Bone marrow (tissue), 2 donors: ENCODE measurements around the gene ANKRD39.
A peak's percentile ranks its signal among the peaks of the same experiment; 100 is the strongest.
"Not testable (repeated sequence)": the region's sequence is repeated elsewhere in the genome, so short reads cannot be mapped to it uniquely, and the experiment has no call there.

Experiments
- DNase-seq, 2 donors: peaks; one replicate each; lab custom pipeline; 2025; lab: John Stamatoyannopoulos, UW

The ANKRD39 gene

DNA sequence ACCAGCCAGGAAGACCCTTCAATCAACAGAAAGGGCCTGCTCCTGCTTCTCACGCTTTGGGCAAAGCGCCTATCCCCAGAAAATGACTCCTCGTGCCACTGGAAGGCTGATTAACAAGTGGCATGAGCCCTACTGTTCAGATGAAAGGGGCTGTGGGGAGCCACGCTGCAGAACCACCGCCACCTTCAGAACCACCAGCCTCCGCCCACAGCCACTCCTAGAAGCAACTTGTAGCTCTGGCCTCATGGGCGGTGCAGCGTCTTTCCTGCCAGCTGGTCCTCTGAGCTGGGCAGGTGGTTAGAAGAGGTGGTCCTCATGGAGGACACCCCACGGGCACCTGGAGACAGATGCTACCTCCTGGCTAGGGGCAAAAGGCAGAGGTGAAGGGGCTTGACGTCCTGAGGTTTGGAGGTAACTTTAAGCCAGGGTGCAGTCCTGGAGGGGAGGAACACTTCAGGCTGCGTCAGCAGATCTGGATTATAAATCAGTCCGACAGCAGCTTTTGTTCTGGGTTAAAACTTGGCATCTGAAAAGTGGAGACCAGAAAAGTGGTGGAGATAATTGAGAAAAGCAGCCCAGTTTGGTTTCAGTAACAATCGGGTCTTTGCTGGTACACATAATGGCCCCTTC is 12.9 kb upstream of the ANKRD39 start:
- DNase-seq, result no peak

DNA sequence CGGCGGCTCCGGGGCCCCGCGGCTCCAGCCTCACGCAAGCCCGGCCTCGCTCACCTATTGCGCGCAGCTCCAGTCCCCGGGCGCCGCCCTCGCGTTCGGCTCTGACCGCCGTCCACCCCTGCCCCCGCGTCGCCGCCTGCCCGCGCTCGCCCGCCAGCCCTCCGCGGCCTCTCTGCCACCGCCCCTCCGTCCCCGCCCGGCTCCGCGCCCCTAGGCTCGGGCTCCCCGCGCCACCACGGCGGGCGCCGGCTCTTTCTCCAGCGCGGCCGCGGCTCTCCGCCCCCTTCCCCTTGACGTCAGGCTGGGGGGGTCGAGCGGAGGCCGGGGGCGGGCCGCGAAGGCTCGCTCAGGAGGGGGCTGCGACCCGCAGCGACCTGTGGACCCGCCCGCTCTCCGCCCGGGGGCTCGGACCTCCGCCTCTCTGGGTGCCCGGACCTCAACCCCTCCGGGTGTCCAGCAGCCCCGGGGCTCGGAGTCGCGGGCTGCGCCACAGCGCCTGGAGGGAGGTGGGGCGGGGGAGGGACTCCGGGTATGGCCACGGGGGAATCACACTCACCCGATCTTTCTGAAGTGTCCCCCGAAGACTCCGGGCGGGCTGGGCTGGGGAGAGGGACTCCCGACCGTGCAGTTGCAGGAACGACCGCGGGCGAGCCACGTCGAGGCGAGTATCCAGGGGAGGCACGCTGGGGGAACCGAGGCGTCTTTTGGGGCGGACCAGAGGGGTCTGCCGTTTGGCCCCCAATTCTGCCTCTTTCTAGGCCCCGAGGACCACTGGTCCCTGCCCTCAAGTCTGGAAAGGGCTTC is 12.2 kb upstream of the ANKRD39 start, which contains the start of gene SEMA4C:
SEMA4C (minus strand) TSS at position 259 of the 804 bp plus-strand sequence. CDS start 2,194 bp downstream, outside the sequence.
- DNase-seq, result no peak

DNA sequence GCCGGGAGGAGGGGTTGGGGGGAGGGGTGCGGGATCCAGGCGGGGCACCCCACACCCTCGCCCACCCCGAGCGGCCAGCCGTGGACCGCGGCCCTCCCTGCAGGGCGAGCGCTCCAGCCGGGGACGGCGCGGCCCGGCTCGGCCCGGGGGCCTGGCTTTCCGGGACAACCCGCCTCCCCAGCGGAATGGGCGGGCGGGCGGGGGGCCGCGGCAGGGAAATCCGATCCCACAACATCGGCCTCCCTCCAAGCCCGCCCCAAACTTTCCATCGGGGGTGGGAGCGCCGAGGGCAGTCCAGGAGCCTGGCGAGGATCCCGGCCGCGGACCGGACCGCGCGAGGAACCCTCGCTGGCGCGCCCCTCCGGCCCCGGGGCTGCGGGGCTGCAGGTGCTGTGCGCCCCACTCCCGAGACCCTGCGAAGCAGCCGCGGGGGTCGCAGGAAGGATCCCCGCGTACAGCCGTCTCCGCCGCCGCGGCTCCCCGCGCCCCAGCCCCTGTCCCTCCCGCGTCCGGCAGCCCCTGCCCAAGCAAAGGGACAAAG is 11.5 kb upstream of the ANKRD39 start:
- DNase-seq, result no peak

DNA sequence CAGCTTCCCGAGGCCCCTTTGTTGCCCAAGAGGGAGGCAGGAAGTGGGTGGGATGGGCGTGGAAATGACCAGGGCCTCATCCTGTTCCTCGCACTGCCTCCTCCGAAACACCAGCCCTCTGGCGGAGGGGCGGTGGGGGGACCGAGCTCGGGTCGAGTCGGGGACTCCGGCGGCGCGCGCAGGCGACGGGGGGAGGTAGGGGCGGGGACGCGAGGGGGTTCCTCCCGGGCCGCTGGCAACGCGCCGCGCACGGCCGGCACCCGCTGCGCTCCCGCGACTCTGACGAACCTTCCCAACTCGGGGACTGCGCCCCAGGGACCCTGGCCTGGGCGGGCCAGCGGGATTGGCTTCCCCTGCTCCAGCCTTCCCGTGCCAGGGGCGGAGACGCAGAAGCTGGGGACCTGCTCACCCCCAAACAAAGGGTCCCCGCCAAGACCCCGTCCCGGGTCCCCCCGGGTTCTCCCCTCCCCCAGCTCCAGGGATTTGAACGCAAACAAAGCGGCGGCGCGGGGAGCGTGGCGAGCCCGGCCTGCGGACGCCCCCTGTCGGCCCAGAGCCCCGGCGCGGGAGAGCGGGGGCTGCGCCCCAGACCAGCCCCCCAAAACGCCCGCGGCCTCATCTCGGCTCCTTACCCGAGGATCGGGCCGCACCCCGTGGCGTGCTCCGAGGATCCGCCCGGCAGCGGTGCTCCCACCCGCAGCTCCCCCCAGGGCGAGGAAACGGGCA is 10.9 kb upstream of the ANKRD39 start:
- DNase-seq, result peak in 1 of 2 donors; percentile 52

DNA sequence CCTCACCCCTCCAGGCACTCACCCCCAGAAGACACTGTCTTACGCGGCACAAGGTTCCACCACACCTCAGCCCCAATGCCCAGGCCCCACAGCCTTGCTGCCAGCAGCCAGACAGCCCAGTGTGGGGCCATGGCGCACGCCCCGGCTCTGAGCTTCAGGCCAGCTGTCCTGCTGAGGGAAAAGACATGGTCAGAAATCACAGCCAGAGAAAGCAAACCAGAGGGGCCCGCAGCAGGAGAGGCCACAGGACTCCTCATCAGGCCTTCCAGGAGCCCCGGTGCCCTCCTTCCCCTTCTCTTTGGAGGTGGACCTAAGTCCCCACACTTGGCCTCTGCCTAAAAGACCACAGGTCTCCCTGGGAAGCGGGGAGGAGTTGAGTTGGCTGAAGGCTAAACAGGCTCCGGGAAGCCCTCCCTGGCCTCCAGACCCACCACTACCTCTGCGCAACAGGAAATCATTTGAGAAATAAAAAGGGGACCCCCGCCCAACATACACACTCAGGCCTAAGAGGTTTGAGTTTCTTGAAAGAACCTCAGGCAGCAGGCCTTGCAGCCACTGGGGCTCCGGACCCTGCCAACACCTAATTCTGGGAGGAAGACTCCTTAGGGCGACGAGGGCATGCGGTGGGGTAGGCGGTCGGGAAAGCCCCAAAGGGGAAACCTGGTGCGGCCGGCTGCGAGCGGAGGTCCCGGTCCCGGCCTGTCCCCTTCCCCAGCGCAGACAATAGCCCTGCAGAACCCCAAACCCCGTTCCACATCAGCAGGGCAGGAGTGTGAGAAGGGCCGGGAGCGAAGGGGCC is 10.1 kb upstream of the ANKRD39 start:
- DNase-seq, result no peak

DNA sequence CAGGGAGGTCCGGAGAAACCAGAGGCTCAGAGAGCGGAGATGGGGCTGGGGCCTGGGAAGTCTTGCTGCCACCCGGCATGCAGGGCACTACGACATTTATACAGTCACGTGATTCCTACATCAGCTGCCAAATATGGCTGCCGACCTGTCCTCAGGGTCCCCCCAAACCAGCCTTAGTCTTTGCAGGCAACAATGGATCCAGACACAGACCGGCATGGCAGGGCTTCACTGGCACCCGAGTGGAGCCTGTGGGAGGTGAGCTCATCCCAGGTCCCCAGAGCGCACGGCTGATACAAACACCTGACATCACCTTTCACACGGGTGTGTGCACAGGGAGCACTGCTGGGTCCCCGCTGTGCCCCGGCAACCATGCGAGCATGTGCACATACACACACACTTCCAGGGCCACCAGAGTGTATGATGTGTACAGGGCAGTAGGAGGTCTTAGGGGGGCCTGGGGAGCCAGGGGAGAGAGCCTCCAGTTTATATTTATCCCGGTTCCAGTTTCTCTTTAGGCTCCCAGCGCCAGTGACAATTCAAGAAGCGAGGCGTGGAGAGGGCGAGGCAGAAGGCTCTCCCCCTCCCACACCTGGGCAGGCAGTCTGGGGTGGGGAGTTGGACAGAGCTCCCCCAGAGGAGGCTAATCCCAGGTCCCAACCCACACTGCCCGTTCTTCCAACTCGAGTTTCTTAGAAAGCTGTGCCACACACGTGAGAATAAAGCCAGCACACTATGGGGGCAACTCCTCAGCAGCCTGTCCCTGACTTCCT is 9.4 kb upstream of the ANKRD39 start:
- DNase-seq, result no peak

DNA sequence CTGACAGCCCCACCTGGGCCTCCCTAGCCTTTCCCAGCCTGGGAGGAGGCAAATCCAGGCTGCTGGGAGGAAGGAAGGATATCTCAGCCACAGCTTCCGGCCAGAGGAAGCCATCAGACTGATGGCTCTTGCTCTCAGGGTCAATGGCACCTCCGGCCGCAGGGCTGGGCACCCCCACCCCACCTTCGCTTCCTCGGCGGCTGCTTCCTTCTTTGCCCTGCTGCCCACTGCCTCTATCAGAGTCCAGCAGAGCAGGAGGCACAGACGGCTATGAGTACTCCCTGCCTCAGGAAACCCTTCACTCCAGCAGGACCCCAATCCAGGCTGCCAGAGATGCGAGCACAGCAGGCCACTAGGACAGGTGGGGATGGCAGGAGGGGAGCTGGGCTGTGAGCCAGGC is 8.8 kb upstream of the ANKRD39 start:
- no peak for DNase-seq

DNA sequence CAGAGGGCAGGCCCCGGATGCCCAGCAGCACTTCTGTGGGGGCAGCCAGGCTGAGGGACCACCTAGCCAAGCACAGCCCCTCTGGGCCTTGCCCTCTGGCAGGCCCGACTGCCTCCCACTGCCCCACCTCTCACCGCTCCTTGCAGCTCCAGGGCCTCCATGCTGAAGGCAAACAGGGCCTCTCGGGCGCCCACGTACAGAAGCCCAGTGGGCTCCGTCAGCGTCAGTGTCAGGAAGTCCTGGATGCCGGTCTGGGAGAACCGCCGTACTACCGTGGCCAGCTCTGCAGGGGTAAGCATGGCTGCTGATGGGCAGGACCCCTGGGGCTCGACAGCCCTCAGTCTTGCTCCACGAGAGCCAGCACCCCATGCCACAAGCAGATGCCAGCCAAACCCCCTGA is 8.3 kb upstream of the ANKRD39 start:
- no peak for DNase-seq

DNA sequence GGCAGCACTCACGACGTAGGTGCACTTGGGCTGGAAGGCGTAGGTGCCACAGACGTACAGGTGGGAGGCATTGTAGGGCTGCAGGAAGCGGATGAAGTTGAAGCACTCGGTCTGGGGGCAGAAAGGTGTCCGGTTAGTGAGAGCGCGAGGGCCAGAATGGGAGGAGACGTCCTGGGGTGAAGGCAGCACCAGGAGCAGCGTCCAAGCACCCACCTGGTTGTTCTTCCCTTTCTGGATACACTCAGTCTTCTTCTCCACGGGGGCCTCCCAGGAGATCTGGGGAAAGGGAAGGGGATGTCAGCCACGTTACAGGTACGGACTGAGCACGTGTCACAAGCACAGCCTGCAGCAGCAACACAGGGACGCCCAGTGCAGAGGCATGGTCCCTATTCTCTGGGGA is 7.8 kb upstream of the ANKRD39 start:
- DNase-seq, result no peak

DNA sequence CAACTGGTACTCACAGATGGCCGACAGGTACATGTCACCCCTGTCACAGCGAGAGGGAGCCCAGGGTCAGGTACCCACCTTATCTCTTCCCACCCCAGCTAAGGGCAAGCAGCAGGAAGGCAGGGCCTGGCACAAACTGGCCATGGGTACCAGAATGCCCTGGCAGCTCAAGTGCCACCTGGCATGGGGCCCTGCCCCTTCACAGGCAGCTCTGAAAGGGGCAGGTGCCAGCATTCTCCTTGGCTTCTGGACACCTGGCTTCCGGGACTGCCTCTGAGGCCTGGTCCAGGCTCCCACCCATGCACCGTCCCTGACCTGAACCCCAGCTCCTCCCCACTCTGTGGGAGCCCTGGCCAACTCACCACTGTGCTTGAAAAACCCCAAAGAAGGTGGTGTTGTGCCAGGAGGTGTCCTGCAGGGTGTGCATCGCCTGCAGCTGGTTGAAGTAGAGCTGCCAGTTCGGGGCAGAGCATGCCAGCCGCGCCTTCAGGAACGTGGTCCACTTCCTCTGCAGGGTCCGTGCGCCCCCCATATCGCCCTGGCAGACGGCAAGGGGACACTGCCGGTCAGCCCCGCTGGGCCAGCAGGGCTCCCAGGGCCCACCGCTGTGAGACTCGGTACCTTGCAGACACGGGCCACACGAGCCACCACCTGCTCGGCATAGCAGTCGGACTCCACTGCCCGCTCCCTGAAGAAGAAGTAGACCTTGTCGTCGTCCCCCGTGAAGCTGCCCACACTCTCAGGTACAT is 6.7 kb upstream of the ANKRD39 start:
- no peak for DNase-seq

DNA sequence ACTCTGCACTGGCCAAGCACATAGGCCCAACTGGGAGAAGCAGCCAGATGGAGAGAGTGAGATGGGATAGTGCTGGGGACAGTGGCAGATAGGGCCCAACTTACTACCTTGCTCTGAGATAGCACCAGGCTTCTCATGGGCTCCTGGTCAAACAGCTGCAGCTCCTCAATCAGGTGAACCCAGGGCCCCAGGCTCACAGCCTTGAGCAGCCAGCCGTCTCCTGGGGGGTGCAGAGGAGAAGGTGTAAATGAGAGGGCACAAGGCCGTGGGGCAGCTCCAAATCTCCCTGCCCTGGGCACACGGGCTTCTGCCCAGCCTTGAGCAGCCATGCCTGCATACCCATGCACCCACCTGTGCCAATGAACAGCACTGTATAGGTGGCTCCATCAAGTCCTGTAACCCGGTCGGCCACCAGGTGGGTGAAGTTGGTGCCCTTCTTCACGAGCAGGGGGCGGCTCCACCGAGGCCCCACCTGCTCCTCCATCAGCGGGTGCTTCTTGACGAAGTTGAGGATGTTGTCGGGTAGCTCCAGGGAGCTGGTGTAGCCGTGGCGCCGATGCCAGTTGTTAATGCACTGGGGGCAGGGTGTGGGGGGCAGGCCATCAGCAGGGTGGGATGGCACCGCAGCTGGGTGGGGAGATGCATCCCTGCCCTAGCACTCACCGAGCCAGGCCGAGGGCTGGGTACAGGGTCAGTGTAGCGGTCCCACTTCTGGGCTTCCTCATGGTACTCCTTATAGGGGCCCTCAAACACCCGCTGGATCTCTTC is 5.9 kb upstream of the ANKRD39 start:
- DNase-seq, result no peak

DNA sequence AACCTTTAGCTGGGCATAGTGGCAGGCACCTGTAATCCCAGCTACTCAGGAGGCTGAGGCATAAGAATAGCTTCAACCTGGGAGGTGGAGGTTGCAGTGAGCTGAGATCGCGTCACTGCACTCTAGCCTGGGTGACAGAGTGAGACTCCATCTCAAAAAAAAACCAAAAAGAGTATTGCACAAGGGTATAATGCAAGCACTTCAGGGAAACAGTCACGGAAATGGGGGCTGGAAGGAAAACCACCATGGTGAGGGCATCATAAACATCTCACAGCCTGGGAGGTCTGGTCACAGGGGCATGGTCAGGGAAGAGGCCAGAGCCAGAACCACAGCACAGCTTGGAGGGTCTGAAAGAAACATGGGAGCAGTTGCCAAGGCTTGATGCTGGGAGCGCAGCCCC is 5.2 kb upstream of the ANKRD39 start:
- DNase-seq, result not testable (repeated sequence)

DNA sequence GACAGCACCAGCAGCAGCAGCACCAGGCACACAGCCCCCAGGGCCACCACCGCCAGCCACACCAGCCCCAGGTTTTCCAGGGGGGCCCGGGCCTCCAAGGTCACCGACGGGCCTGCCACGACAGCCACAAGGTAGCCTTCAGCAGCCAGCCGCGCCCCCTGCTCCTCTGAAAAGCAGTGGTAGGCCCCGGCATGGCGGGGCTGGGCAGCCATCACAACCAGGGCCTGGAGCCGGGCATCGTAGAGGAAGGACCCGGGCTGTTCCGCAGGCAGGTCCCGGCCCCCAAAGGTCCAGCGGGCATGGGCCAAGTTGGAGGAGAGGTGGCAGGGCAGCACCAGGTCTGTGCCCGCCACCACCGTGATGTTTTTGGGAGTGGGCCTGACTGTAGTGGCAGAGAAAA is 3.3 kb upstream of the ANKRD39 start:
- no peak for DNase-seq

DNA sequence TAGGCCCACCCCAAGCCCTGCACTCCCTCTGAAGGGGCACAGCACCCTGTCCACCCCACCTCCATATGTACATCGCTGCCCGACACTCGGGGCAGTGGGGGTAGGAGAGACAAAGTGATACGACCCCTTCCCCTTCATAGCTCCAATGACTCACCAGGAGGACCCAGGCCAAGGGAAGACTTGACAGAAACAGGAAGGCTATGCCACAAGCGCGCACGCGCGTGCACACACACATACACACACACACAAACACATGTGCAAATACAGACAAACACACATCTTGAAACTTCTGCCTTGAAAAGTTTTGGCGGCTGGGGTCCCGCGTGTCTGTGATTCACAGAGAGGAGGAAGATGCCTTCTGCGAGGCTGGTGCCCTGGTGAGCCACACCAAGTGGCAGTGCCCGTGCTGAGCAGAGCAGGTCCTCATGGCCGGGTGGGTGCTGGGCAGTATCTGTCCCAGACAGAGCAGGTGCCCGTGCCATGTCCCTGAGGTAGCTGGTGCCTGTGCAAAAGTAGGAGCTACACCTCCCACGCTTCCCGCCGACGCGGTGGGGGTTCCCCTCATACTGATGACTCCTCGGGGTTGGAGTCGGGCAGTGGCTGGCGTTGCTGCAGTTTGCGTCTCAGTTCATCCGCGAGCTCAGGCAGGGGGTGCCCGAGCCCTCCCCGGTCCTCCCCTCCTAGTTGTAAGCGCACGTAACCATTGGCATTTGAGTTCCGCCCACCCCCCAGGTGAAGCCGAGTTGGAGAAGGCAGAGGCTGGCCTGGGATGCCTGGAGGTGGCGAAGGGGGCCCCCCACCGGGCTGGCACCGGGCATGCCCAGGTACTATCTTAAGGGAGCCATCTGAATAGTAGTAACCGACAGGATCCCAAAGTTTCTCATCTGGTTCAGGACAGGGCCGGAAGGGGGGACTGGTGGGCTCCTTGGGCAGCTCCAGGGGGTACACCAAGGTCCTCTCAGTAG is 2.5 kb upstream of the ANKRD39 start:
- peak in 1 of 2 donors; percentile 11 for DNase-seq

DNA sequence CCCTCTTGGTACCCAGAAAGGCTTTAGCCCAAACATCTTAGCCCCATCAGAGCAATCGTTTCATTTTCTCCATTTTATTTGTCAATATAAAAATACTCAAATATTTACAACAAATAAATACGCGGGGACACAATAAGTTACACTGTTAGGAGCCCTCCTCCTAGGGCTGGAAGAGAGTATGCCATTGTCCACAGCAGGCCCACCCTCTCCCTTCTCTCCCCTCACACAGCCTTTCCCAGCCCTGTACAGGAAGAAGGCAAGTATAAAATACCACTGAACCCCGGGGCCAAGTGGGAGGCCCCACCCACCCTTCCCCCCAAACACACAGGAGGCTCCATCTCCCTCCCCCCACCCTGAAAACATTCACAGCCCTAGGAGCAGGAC is 1.9 kb upstream of the ANKRD39 start:
- DNase-seq, result no peak

DNA sequence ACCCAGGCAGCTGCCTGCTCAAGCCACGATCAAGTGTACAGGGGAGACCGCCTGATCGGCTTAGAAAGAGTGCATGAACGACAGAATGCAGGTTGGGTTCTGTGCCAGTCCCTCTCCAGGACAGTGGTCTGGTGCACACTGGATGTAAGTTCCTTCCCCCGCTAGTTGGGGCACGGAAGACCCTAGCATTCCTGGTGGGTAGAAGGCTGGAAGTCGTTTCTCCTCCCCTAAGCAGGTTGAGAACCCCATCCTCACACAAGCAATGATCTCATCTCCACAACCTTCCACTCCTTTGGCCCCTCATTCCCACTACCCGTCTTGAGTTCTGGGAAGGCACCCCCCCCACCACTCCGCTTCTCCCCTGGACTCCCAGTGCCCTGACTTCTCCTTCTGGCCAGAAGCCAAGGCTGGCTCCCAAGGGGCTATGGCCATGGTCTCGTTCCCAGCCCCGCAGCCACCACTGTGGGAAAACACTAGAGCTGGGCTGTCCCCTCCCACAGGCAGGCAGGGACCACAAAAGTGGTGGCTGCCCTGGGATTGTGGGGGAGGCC is 1.4 kb upstream of the ANKRD39 start:
- DNase-seq, result no peak

DNA sequence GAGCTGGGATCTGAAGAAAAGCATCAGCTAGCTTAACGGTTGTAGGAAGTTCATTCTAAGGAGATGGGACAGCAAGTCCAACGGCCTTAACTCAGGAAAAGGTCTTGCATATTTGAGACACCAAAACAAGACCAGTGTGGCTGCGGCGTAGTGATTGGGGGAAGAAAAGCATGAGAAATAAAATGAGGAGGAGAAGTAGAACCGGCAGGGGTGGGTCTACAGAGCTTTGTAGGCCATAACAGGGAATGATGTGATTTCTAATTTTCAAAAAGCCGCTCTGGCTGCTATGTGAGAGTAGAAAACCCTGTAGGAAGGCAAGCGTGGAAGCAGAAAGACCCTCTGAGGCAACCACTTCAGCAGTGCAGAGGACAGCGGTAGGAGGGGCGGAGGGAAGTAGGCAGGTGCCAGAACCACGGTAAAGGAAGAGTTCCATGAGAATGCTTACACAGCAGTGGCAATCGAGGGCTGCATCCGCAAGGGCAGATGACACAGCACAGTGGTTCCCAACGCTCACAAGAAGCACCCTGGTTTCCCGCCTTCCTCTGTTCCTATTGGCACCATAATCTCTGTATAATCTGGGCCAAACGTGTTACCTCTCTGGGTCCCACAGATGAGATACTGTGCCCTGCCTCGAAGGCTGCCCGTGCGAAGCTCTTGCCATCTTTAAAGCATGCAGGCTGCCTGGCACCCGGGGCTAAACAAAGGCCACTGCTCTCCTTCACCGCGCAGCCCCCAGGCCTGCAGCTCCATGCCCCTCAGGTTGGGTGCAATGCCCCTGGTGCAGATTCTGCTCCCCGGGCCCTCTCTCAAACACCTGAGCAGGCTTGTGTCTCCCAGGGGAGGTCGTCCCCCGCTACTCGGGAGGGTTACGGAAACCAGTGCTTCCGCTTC is 795 bp downstream of the ANKRD39 start:
- DNase-seq, result no peak
